Kidney (tissue), 14 donors: Measurements from ENCODE around the gene BICD2. TPM values are rescaled to one million over a fixed set of nuclear protein-coding genes. Genes with fewer than 3 reads are reported as not detected.

Experiments used
- DNase-seq, 5 donors: peaks; one replicate each; pipeline ENCODE4 v3.0.0-alpha.2; 2013 to 2020
- FAIRE-seq: peaks from 2 replicates; lab custom pipeline; 2012; peaks lifted over from hg19 to GRCh38; lab: Jason Lieb, UNC
- H3K27ac ChIP-seq, 2 donors: one replicate each; pipeline ENCODE4 v1.7.0; 2013; ENCODE audit warnings: low read depth in 2 of 2, low read length in 2 of 2, inconsistent platforms in 1 of 2
- H3K27me3 ChIP-seq: one replicate; pipeline ENCODE4 v1.7.1; 2013; ENCODE audit warnings: low read length, inconsistent platforms; ENCODE audit not compliant: control insufficient read depth, insufficient read depth
- H3K36me3 ChIP-seq, 3 donors: one replicate each; pipeline versions ENCODE4 v1.7.0 to v1.7.1; 2013; ENCODE audit warnings: low read length in 3 of 3, control low read depth in 1 of 3, inconsistent platforms in 1 of 3; ENCODE audit not compliant: insufficient read depth in 3 of 3, control insufficient read depth in 2 of 3
- H3K4me1 ChIP-seq, 3 donors: one replicate each; pipeline versions ENCODE4 v1.7.0 to v1.7.1; 2013; ENCODE audit warnings: low read length in 3 of 3, inconsistent platforms in 1 of 3, low read depth in 1 of 3; ENCODE audit not compliant: control insufficient read depth in 2 of 3, insufficient read depth in 2 of 3
- H3K4me3 ChIP-seq, 3 donors: one replicate each; pipeline versions ENCODE4 v1.7.0 to v1.8.1; 2013; ENCODE audit warnings: low read length in 3 of 3, control low read depth in 1 of 3, inconsistent platforms in 1 of 3
- H3K9ac ChIP-seq, 3 donors: one replicate each; pipeline versions ENCODE4 v1.7.0 to v1.7.1; 2013; ENCODE audit warnings: low read length in 3 of 3, control low read depth in 1 of 3, inconsistent platforms in 1 of 3
- H3K9me3 ChIP-seq, 3 donors: one replicate each; pipeline versions ENCODE4 v1.7.0 to v1.7.1; 2013; ENCODE audit warnings: low read length in 3 of 3, control low read depth in 1 of 3, inconsistent platforms in 1 of 3; ENCODE audit not compliant: control insufficient read depth in 2 of 3, insufficient read depth in 1 of 3
- CTCF ChIP-seq: IDR thresholded peaks from 3 replicates; pipeline ENCODE4 v1.5.1; 2012; ENCODE audit warnings: mild to moderate bottlenecking, moderate library complexity, borderline replicate concordance; ENCODE audit not compliant: insufficient read depth; ENCODE audit errors: extremely low read depth
- intact Hi-C: fragments of 100-400 bp; cut with DNase I; formaldehyde crosslinking; loops from one replicate; pipeline ENCODE4 v1.11.1; 2022
- polyA plus RNA-seq: library from polyadenylated mRNA; stranded (reverse); fragments of 350-450 nt; fragmentation: Illumina TruSeq; extraction: RNeasy Lipid Tissue Mini Kit (QIAGEN cat#74804); gene quantifications from one replicate; pipeline ENCODE4 v1.2.3, GENCODE V29; 2014; ENCODE audit warnings: low read depth, low replicate concordance; ENCODE audit not compliant: insufficient read depth
- total RNA-seq: library from RNA; stranded (reverse); fragmentation: NEBNext Ultra II Directional; extraction: Animal tissue kit (Norgen Biotek cat#: 25700); gene quantifications from one replicate; pipeline ENCODE4 v1.2.1, GENCODE V29; 2021
- donor health status: control.
- donor health status: control.
- donor health status: control.
- donor health status: control.
- donor health status: control.
- donor health status: DM: yes; HTN: yes; CAD: no.
- donor health status: Normal renal cell carcinoma (clear cell type).

BICD2 gene
- total and polyA plus RNA-seq, 2 donors from 2014 or later = 10.0 to 25.2 TPM

DNA sequence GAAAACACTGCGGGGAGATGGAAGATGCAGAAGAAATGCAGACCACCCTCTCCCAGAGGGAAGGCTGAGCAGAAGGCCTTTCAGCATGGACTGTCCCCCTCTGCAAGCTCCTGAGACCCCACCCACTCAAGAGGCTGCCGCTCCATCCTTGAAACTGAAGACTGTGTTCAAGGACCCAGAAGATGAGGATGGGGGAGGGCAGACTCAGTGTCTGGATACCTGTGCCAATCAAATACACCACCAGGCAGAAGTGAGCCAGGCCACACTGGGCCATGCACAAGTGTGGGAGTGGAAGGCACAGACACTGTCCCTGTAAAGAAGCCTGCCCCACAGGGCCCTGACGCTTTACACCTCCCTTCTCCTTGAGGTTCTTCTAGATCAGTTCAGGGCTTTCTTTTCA lies 54.7 kb downstream of the BICD2 start:
- FAIRE-seq (no peak), DNase-seq (no peak)
- peaks cover 0 to 34% (median 28%) of the 10 kb centered on the region in 3 donors for H3K36me3 ChIP-seq
- no peak overlapping the region for H3K27ac ChIP-seq
- no peaks in the 10 kb centered on the region for H3K27me3 ChIP-seq
- TF ChIP-seq CTCF = no peak
- intact Hi-C loops = no loop called here
- no peak overlapping the region for H3K9ac ChIP-seq
- H3K4me3 ChIP-seq = no peak overlapping the region
- no peaks in the 10 kb centered on the region for H3K9me3 ChIP-seq
- H3K4me1 ChIP-seq = no peaks in the 10 kb centered on the region

DNA sequence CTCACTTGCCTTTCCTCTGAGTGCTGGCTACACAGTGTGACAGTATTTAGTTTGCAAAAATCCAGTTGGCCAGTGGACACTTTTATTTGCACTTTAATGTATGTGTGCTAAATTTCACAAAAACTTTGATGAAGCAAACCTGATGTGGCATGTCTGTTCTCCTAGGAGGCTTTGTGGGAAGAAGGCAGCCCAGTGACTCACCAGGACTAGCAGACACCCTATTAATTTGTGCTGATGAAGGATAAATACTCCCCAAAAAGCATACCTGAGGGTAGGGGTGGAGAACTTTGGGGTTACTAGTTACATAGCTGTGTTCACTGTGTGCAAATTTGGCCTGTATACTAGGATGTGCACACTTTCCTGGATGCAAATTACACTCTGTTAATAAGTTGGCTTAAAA lies 55.4 kb downstream of the BICD2 start:
- Histone ChIP-seq H3K27ac (no peak overlapping the region), H3K27me3 (no peaks in the 10 kb centered on the region), H3K9me3 (no peaks in the 10 kb centered on the region), H3K9ac (no peak overlapping the region), H3K4me3 (no peak overlapping the region), H3K36me3 (peaks cover 0 to 27% (median 22%) of the 10 kb centered on the region in 3 donors), H3K4me1 (no peaks in the 10 kb centered on the region)
- FAIRE-seq = no peak
- DNase-seq = no peak
- intact Hi-C loops = no loop called here
- TF ChIP-seq CTCF = no peak

- Histone ChIP-seq H3K9ac (no peak overlapping the region), H3K4me3 (no peak overlapping the region), H3K9me3 (no peaks in the 10 kb centered on the region), H3K27ac (no peak overlapping the region), H3K27me3 (no peaks in the 10 kb centered on the region), H3K36me3 (peaks cover 0 to 16% (median 14%) of the 10 kb centered on the region in 3 donors), H3K4me1 (no peaks in the 10 kb centered on the region)
- DNase-seq = no peak
- intact Hi-C loops = no loop called here
- no peak for TF ChIP-seq CTCF
- FAIRE-seq = no peak
Observed at GRCh38 chr9:92707530-92707929, 57.1 kb downstream of the BICD2 start.
